Measurements from ENCODE around the gene RSAD2.

The RSAD2 gene

DNA sequence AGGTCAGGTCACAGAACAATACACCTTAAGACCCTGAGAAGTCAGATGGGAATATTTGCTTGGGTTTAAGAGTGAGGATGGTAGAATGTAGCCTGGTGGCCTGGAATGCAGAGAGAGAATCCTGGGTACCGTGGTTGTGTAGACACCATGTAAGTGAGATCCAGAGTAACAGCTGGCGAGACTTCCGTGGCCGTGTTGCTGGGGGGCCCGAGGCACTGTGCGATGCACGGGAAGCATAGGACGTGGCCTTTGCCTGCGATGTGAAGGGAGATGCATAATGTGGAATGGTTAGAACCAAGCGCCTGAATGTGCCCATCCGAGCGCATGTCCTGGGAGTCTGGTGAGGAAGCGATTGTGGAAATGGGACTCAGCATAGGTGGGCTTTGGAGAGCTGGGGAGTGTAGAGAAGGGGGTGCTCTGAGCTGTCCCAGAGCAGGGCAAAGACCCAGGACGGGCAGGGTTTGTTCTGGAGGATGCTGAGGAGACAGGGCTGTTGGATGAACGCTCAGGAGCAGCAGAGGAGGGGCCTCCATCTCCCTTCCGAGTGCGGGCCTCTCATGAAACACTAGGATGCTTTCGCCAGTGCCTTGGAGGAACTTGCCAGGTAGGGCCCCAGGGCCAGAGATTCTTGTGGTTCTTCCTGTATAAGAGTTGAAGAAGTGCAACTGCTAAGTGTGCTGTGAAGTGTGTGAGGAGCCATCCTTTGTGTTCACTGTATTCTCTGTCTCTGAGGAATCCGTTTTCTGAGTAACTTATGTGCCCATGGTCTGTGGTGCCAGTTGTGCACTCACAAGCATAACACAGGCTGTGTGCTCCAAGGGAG is 46.7 kb downstream of the RSAD2 start:
- no peak overlapping the region for H3K4me3 Mint-ChIP-seq

DNA sequence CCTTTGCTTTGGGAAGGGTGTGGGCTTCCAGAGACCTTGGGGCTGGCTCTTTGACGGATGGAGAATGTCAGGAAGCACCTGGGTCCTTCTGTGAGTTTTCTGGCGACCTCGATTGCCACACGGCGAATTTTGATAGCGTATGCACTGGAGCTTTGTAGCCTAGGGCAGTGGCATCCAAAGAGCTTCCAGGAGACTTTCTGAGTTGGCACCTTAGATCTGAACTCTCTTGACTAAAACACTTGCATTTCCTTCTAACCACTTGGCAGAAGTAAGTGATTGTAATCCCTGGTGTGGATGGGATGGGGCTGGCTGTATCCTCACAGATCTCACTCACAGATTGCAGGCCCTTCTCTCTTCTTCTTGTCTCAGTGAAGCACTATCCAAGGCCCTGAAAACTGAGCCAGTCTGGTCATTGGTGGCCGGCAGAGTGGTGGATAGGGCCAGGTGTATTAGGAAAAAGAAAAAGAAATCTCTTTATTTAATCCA is 47.4 kb downstream of the RSAD2 start:
- H3K4me1 Mint-ChIP-seq: peaks cover 7% of the 10 kb centered on the region
- H3K4me3 Mint-ChIP-seq: no peak overlapping the region
- no peak for ATAC-seq
- no peak overlapping the region for H3K27ac Mint-ChIP-seq
- no peaks in the 10 kb centered on the region for H3K27me3 Mint-ChIP-seq
- H3K9me3 Mint-ChIP-seq: no peaks in the 10 kb centered on the region
- H3K36me3 Mint-ChIP-seq: peaks cover 10% of the 10 kb centered on the region

More for the DNA sequence above, 46.7 kb downstream of the RSAD2 start:
- no peak for ATAC-seq
- Mint-ChIP-seq H3K36me3 (peaks cover 10% of the 10 kb centered on the region), H3K4me1 (peaks cover 7% of the 10 kb centered on the region), H3K9me3 (no peaks in the 10 kb centered on the region), H3K27ac (no peak overlapping the region), H3K27me3 (no peaks in the 10 kb centered on the region)

- no peaks in the 10 kb centered on the region for H3K27me3 Mint-ChIP-seq
- peaks cover 7% of the 10 kb centered on the region for H3K4me1 Mint-ChIP-seq
- no peak for ATAC-seq
- peaks cover 10% of the 10 kb centered on the region for H3K36me3 Mint-ChIP-seq
- H3K9me3 Mint-ChIP-seq: no peaks in the 10 kb centered on the region
- H3K27ac Mint-ChIP-seq: no peak overlapping the region
- H3K4me3 Mint-ChIP-seq: no peak overlapping the region
Measured at GRCh38 chr2:6926071-6926732, 48.6 kb downstream of the RSAD2 start.

DNA sequence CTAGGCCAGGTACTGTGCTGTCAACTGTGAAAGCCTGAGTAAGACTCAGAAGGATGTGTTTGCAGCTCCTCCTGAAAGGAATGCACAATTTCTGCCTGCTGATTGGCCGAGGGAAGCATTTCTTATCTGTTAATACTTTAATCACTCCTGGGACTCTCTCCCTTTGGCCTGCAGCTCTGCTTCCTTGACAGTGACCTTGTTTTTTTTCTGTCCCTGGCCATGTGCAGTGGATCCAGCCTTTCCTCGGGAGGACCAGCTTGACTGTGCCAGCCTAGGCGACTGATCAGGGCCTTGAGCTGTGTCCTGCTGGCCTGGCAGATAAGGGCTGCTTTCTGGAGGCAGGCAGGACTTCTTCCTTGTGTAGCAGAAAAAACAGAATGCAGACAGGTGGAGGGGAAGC is 49.6 kb downstream of the RSAD2 start:
- ATAC-seq: no peak
- Mint-ChIP-seq H3K27me3 (no peaks in the 10 kb centered on the region), H3K27ac (no peak overlapping the region), H3K9me3 (peaks cover 6% of the 10 kb centered on the region), H3K4me1 (peaks cover 7% of the 10 kb centered on the region), H3K36me3 (peaks cover 10% of the 10 kb centered on the region), H3K4me3 (no peak overlapping the region)

DNA sequence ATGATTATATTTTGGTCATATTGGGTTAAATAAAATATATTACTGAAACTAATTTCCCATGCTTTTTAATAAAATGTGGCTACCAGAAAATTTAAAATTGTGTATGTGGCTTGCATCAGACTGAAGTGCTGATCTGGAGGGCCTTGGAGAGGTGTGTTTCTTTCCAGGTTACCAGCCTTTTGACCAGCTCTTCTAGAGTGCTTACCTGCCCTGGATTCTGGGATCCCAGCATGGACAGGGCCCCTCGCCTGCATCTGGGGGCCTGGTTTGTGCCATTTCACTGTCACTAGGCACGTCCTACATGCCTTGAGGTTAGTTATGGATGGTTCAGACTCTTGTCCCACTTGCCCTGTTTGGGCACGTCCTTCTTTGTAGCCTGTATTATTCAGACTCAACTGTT is 50.2 kb downstream of the RSAD2 start:
- Mint-ChIP-seq H3K27me3 (no peaks in the 10 kb centered on the region), H3K4me3 (no peak overlapping the region), H3K36me3 (peaks cover 10% of the 10 kb centered on the region), H3K9me3 (peaks cover 6% of the 10 kb centered on the region), H3K4me1 (peaks cover 7% of the 10 kb centered on the region), H3K27ac (no peak overlapping the region)
- no peak for ATAC-seq

- no peak overlapping the region for H3K4me3 Mint-ChIP-seq
- H3K36me3 Mint-ChIP-seq: peaks cover 10% of the 10 kb centered on the region
- H3K27ac Mint-ChIP-seq: no peak overlapping the region
- no peaks in the 10 kb centered on the region for H3K27me3 Mint-ChIP-seq
- peaks cover 7% of the 10 kb centered on the region for H3K4me1 Mint-ChIP-seq
- no peak for ATAC-seq
- H3K9me3 Mint-ChIP-seq: peaks cover 6% of the 10 kb centered on the region
Measured at GRCh38 chr2:6928452-6928851, 50.9 kb downstream of the RSAD2 start.

DNA sequence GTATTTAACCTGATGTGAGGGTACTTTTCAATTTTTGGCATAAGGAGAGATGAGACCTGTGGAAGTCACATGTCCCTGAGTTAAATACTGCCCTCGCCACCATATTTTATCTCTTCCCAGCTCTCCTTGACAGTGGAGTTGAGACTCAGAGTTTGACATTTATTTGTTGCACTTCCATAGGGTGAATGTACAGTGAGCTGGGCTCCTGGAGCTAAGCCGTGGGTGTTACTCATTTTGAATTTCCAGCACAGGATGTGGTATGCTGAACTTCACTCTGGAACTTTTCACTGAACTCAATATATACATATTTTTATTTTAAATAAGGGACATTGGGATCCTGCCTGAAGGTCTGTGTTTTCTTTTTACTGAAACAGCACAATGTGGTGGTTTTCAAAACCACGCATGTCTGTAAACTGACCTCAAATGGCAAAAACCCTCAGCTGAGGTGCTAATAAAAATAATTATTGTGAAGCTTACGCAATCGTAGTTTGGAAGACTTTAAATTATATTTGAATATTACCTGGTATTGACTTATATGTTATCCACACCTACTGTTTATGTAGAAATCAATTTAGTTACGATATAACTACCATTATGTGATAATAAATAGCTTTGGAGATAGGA is 51.7 kb downstream of the RSAD2 start:
- Mint-ChIP-seq H3K27me3 (no peaks in the 10 kb centered on the region), H3K4me1 (peaks cover 7% of the 10 kb centered on the region), H3K4me3 (no peak overlapping the region), H3K9me3 (peaks cover 6% of the 10 kb centered on the region), H3K27ac (no peak overlapping the region), H3K36me3 (peaks cover 10% of the 10 kb centered on the region)
- no peak for ATAC-seq

- Mint-ChIP-seq H3K36me3 (peaks cover 10% of the 10 kb centered on the region), H3K4me1 (peaks cover 10% of the 10 kb centered on the region)
- no peak for ATAC-seq
Measured at GRCh38 chr2:6930923-6931647, 53.5 kb downstream of the RSAD2 start.

GRCh38 chr2:6931753-6932152 is 54.2 kb downstream of the RSAD2 start:
- peaks cover 10% of the 10 kb centered on the region for H3K4me1 Mint-ChIP-seq
- H3K27ac Mint-ChIP-seq: no peak overlapping the region
- no peak overlapping the region for H3K4me3 Mint-ChIP-seq
- H3K36me3 Mint-ChIP-seq: peaks cover 10% of the 10 kb centered on the region
- H3K9me3 Mint-ChIP-seq: peaks cover 10% of the 10 kb centered on the region
- ATAC-seq: no peak
- H3K27me3 Mint-ChIP-seq: no peaks in the 10 kb centered on the region

More at GRCh38 chr2:6930923-6931647, 53.5 kb downstream of the RSAD2 start:
- Mint-ChIP-seq H3K9me3 (peaks cover 10% of the 10 kb centered on the region), H3K27me3 (no peaks in the 10 kb centered on the region), H3K27ac (no peak overlapping the region), H3K4me3 (no peak overlapping the region)

- no peaks in the 10 kb centered on the region for H3K27me3 Mint-ChIP-seq
- no peak overlapping the region for H3K27ac Mint-ChIP-seq
- no peak overlapping the region for H3K4me3 Mint-ChIP-seq
- peaks cover 10% of the 10 kb centered on the region for H3K4me1 Mint-ChIP-seq
- peaks cover 10% of the 10 kb centered on the region for H3K9me3 Mint-ChIP-seq
- peaks cover 10% of the 10 kb centered on the region for H3K36me3 Mint-ChIP-seq
- ATAC-seq: no peak
Measured at GRCh38 chr2:6932206-6932605, 54.6 kb downstream of the RSAD2 start.

- peaks cover 10% of the 10 kb centered on the region for H3K36me3 Mint-ChIP-seq
- H3K9me3 Mint-ChIP-seq: peaks cover 10% of the 10 kb centered on the region
- no peak overlapping the region for H3K27ac Mint-ChIP-seq
- no peak overlapping the region for H3K4me3 Mint-ChIP-seq
- peaks cover 10% of the 10 kb centered on the region for H3K4me1 Mint-ChIP-seq
- ATAC-seq: no peak
- no peaks in the 10 kb centered on the region for H3K27me3 Mint-ChIP-seq
Measured at GRCh38 chr2:6932828-6933227, 55.3 kb downstream of the RSAD2 start.

GRCh38 chr2:6933911-6934310 is 56.3 kb downstream of the RSAD2 start:
- H3K9me3 Mint-ChIP-seq: peaks cover 10% of the 10 kb centered on the region

DNA sequence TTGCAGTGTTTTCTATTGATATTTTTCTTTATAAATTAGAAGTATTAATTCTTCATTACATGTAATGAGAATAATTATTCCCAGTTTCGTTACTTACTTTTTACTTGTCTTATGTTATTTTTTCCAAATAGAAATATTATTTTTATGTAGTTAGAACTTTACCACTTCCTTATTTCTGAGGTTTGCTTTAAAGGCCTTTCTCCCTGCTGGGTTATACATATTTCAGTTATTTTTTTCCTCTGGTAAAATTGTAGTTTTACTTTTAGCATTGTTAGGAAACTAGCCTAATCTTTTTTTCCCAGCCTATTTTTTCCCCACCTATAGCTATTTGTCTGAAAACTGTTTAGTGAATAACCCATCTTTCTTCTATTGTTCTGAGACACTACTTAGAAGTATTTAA is 56.8 kb downstream of the RSAD2 start:
- Mint-ChIP-seq H3K36me3 (no peaks in the 10 kb centered on the region), H3K9me3 (peaks cover 10% of the 10 kb centered on the region), H3K27ac (no peak overlapping the region), H3K4me1 (peaks cover 10% of the 10 kb centered on the region), H3K27me3 (no peaks in the 10 kb centered on the region), H3K4me3 (no peak overlapping the region)
- ATAC-seq: no peak

More at GRCh38 chr2:6933911-6934310, 56.3 kb downstream of the RSAD2 start:
- Mint-ChIP-seq H3K36me3 (peaks cover under 1% of the 10 kb centered on the region), H3K4me3 (no peak overlapping the region), H3K4me1 (peaks cover 10% of the 10 kb centered on the region), H3K27me3 (no peaks in the 10 kb centered on the region), H3K27ac (no peak overlapping the region)
- ATAC-seq: no peak

DNA sequence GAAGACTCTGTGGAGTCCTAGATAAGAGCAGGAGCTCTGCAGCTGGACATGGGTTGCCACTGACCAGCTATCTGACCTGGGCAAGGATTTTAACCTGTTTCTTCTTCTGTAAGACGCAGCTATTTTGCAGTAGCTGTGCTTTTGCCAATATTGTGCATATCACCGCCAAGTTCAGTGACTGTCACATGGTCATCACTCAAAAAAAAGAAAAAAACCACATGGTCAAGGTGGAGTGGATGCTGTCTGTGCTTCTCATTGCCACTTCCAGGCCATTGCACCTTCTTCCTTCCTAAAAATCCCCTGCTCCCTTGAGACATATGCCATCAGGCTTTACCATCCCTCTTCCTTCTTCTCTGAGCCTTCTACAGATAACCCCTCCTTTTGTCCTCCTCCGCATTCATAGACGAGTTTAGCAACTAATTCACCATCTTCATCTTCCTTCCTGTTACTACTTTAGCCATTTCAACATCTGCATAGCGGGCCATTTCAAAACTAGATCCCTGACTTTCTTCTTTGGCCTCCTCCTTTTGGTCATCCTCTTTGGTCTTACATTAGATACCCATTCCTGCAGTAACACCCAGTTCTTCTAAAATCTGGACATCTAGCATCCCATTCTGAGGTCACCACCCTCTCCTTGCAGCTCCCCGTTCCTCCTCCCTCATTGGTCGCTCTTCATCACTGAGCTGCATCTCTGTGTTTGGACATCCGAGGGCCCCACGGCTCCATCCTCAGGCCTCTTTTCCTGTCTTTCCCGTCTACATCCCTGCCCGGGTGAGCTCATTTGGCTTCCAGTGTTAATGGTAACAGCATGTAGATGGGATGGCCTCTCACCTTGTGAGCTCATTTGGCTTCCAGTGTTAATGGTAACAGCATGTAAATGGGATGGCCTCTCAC is 57.4 kb downstream of the RSAD2 start:
- ATAC-seq: no peak
- H3K27ac Mint-ChIP-seq: no peak overlapping the region
- peaks cover 10% of the 10 kb centered on the region for H3K4me1 Mint-ChIP-seq
- H3K27me3 Mint-ChIP-seq: no peaks in the 10 kb centered on the region
- peaks cover 10% of the 10 kb centered on the region for H3K9me3 Mint-ChIP-seq
- H3K4me3 Mint-ChIP-seq: no peak overlapping the region
- no peaks in the 10 kb centered on the region for H3K36me3 Mint-ChIP-seq
